ENCODE measurements around the gene C16orf96.

- TF ChIP-seq POLR2A (IDR thresholded peaks at IDR 0.05) (no peak), CTCF (IDR thresholded peaks at IDR 0.05) (no peak)
These were observed 35.2 kb upstream of the C16orf96 start for GRCh38 chr16:4520913-4521312.
